ENCODE measurements around the gene DAD1.
A peak's percentile ranks its signal among the peaks of the same experiment; 100 is the strongest.

DAD1 gene

DNA sequence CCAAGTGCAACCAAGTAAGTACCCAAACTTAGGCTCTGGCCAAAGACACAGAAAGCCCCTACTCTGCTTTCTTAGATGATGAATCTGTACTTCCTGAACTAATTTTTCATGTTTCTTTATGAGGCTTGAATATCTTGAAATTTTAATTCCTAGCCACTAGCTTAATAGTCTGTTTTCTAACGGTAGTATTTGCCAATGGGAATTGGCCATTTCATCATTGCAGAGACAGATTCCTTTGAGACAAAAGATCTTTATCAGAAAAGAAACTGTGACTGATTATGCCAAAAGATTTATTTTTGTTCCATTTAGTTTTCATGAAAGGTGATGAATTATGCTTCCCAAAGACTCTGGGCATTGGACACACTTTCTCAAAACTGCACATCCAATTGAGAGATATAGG, 48.7 kb downstream of the DAD1 start:
- Histone ChIP-seq H3K9me3 (replicated peaks; ENCODE audit: low read length) (no peaks in the 10 kb centered on the region), H3K9ac (ENCODE audit: low read depth, low read length) (no peak overlapping the region), H3K27me3 (ENCODE audit: control insufficient read depth, insufficient read depth, low read length) (no peaks in the 10 kb centered on the region), H3K4me1 (ENCODE audit: control insufficient read depth, insufficient read depth, low read length) (peaks cover 16% of the 10 kb centered on the region), H3K36me3 (ENCODE audit: insufficient read depth, low read length) (no peaks in the 10 kb centered on the region), H3K4me3 (ENCODE audit: low read length) (no peak overlapping the region), H3K4me2 (ENCODE audit: low read length) (no peak overlapping the region)

DNA sequence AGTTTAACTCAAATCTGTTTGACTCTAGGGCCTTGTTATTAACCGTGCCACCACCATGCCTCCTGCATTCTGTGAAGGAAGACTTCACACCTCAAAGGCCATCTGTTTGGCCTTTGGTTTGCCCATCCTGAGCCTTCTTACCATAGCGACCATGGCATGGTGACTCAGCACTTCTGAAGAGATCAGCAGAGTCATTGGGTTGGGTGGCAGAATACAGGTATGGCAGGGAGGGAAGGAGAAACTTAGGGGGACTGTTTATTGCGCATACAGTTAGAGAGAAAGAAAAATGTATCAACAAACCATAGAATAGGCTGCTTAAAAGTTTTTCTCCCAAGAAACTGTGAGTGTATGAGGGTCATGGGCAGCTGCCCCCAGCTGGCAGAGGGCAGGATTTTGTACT, 49.2 kb downstream of the DAD1 start:
- Histone ChIP-seq H3K9ac (ENCODE audit: low read depth, low read length) (no peak overlapping the region), H3K27me3 (ENCODE audit: control insufficient read depth, insufficient read depth, low read length) (no peaks in the 10 kb centered on the region), H3K36me3 (ENCODE audit: insufficient read depth, low read length) (no peaks in the 10 kb centered on the region), H3K4me2 (ENCODE audit: low read length) (no peak overlapping the region), H3K9me3 (replicated peaks; ENCODE audit: low read length) (no peaks in the 10 kb centered on the region), H3K4me1 (ENCODE audit: control insufficient read depth, insufficient read depth, low read length) (peaks cover 16% of the 10 kb centered on the region), H3K4me3 (ENCODE audit: low read length) (no peak overlapping the region)

DNA sequence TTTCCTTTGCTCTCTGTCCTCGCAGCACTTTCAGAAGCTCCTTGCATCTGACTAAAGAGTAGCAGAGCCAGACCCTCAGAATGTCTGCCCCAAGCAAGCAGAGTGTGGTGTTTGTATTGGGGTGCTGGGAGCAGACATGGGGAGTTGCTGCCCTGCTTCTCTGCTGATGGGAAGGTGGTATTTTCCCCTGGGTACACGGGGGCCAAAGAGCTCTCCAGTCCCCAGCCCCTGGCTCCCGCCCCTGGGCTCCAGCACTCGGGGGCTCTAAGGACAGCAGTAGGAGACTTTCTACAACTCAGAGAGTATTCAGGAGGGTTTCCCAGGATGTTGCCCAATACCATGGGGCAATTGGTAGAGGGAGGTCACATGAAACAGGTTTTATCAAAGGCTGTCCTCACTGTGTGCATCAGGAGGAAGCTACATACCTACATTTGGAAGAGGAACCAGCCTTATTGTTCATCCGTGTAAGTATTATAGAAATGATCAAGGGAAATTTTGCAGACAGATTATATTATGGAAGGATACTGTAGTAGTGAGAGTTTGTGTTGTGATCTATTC, 50.3 kb downstream of the DAD1 start:
- Histone ChIP-seq H3K4me1 (ENCODE audit: control insufficient read depth, insufficient read depth, low read length) (peaks cover 16% of the 10 kb centered on the region), H3K9ac (ENCODE audit: low read depth, low read length) (no peak overlapping the region), H3K4me2 (ENCODE audit: low read length) (no peak overlapping the region), H3K4me3 (ENCODE audit: low read length) (no peak overlapping the region), H3K36me3 (ENCODE audit: insufficient read depth, low read length) (no peaks in the 10 kb centered on the region), H3K9me3 (replicated peaks; ENCODE audit: low read length) (no peaks in the 10 kb centered on the region), H3K27me3 (ENCODE audit: control insufficient read depth, insufficient read depth, low read length) (no peaks in the 10 kb centered on the region)

DNA sequence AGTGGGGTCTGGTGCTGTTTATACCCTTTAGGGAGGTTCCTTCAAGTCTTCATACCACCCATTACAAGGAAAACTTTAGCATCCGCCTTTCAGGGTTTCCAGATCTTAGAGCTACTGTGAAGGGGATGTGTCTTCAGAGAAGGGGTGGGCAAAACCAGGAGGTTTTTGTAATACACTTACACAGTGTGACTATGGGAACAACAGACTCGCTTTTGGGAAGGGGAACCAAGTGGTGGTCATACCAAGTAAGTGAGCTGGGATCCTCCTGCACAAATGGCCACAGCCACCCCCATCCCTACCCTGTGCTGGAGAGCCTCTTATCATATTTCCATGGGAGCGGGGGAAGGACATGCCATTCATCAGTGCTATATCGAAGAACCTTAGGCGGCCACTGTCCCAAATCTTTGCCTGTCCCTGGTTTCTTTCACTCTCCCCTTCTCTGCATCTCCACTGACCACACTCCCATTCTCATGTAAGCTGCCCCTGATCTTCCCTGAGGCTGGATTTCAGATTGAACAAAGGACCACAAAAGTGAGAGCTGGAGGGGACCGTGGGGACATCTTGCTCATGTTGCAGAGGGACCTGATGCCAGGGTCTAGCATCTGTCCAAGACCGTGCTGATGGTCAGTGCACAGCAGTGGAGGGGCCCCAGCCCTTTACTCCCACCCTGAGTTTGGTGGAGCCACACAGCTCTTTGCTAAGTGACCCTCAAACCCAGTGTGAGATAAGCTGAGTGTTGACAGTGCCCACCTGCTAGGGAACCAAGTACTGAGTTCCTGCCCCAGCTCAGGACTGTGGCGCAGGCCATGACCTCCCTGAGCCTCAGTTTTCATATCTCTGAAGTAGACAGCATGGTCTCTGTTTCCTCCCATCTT, 51.4 kb downstream of the DAD1 start:
- no peaks in the 10 kb centered on the region for H3K36me3 ChIP-seq (ENCODE audit: insufficient read depth, low read length)
- H3K27me3 ChIP-seq (ENCODE audit: control insufficient read depth, insufficient read depth, low read length) = no peaks in the 10 kb centered on the region
- peaks cover 23% of the 10 kb centered on the region for H3K4me1 ChIP-seq (ENCODE audit: control insufficient read depth, insufficient read depth, low read length)
- no peak overlapping the region for H3K4me3 ChIP-seq (ENCODE audit: low read length)
- no peak overlapping the region for H3K9ac ChIP-seq (ENCODE audit: low read depth, low read length)
- H3K4me2 ChIP-seq (ENCODE audit: low read length) = peak overlapping the region; percentile 68
- no peaks in the 10 kb centered on the region for H3K9me3 ChIP-seq (replicated peaks; ENCODE audit: low read length)

- H3K4me2 ChIP-seq (ENCODE audit: low read length) = peak overlapping the region; percentile 68
- no peaks in the 10 kb centered on the region for H3K9me3 ChIP-seq (replicated peaks; ENCODE audit: low read length)
- no peaks in the 10 kb centered on the region for H3K36me3 ChIP-seq (ENCODE audit: insufficient read depth, low read length)
- H3K4me1 ChIP-seq (ENCODE audit: control insufficient read depth, insufficient read depth, low read length) = peaks cover 28% of the 10 kb centered on the region
- no peak overlapping the region for H3K4me3 ChIP-seq (ENCODE audit: low read length)
- H3K27me3 ChIP-seq (ENCODE audit: control insufficient read depth, insufficient read depth, low read length) = no peaks in the 10 kb centered on the region
- H3K9ac ChIP-seq (ENCODE audit: low read depth, low read length) = no peak overlapping the region
These were observed 52.1 kb downstream of the DAD1 start for GRCh38 chr14:22536853-22537338.

DNA sequence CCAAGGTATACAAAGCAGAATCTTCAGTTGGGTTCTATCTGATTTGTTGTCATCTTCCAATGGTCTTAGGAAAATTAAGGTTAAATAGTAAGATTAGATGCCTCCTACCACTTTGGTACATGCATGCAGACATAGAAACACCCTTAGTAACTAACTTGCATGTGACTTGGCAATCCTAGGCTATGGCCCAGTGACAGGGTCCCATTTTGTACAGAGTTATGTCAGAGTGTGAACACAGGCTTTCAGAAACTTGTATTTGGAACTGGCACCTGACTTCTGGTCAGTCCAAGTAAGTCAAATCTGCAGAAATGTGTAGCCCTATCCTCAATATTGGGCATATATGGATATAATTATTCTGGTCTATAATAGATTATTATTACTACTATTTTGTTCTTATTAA, 53.1 kb downstream of the DAD1 start:
- Histone ChIP-seq H3K4me1 (ENCODE audit: control insufficient read depth, insufficient read depth, low read length) (peaks cover 28% of the 10 kb centered on the region), H3K4me2 (ENCODE audit: low read length) (no peak overlapping the region), H3K4me3 (ENCODE audit: low read length) (no peak overlapping the region), H3K27me3 (ENCODE audit: control insufficient read depth, insufficient read depth, low read length) (no peaks in the 10 kb centered on the region), H3K9ac (ENCODE audit: low read depth, low read length) (no peak overlapping the region), H3K36me3 (ENCODE audit: insufficient read depth, low read length) (no peaks in the 10 kb centered on the region), H3K9me3 (replicated peaks; ENCODE audit: low read length) (no peaks in the 10 kb centered on the region)

- Histone ChIP-seq H3K27me3 (ENCODE audit: control insufficient read depth, insufficient read depth, low read length) (no peaks in the 10 kb centered on the region), H3K4me1 (ENCODE audit: control insufficient read depth, insufficient read depth, low read length) (peaks cover 28% of the 10 kb centered on the region), H3K4me2 (ENCODE audit: low read length) (no peak overlapping the region), H3K4me3 (ENCODE audit: low read length) (no peak overlapping the region), H3K36me3 (ENCODE audit: insufficient read depth, low read length) (no peaks in the 10 kb centered on the region), H3K9ac (ENCODE audit: low read depth, low read length) (no peak overlapping the region), H3K9me3 (replicated peaks; ENCODE audit: low read length) (no peaks in the 10 kb centered on the region)
These were observed 53.9 kb downstream of the DAD1 start for GRCh38 chr14:22535126-22535525.

DNA sequence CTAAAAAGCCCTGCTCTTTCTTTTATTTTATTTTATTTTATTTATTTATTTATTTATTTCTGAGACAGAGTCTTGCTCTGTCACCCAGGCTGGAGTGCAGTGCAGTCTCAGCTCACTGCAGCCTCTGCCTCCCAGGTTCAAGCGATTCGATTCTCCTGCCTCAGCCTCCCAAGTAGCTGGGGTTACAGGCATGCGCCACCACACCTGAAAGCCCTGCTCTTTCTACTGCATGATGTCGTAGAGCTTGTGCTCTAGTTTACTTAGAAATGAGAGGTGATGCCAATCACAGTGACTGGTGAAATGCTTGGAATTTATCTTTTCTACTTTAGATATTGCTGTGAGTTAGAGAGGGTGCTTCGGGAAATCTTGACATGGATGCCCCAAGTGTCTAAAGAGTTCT, 54.5 kb downstream of the DAD1 start:
- Histone ChIP-seq H3K4me3 (ENCODE audit: low read length) (no peak overlapping the region), H3K27me3 (ENCODE audit: control insufficient read depth, insufficient read depth, low read length) (no peaks in the 10 kb centered on the region), H3K9ac (ENCODE audit: low read depth, low read length) (no peak overlapping the region), H3K4me1 (ENCODE audit: control insufficient read depth, insufficient read depth, low read length) (peaks cover 28% of the 10 kb centered on the region), H3K4me2 (ENCODE audit: low read length) (no peak overlapping the region), H3K36me3 (ENCODE audit: insufficient read depth, low read length) (no peaks in the 10 kb centered on the region), H3K9me3 (replicated peaks; ENCODE audit: low read length) (no peaks in the 10 kb centered on the region)

DNA sequence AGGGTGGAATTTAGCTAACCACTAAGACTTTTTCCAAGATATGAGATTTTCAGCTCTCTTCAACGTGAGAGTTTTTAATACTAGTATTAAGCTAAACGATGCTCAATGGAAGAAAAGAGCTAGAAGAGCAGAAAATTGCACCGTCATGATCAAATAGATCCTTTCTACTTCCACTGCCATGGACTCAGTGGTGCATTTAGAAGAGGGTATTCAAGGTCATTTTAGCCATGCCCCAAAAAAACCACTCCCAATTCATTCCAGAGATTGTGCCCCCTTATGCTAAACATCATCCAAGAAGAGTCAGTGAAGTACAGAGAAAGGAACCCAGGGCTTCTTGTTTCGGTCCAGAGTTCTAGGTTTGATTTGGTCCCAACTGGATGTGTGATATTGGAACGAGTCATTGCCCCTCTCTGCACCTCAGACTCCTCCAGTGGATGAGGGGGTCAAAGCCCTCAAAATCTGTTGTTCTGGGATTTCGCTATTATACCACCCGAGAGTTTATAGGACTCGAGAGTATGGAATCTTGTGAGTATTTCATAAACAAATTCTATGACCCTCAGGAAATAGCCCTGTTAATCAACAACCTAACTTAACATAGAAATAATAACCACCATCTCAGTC, 55.2 kb downstream of the DAD1 start:
- Histone ChIP-seq H3K4me1 (ENCODE audit: control insufficient read depth, insufficient read depth, low read length) (peaks cover 28% of the 10 kb centered on the region), H3K4me3 (ENCODE audit: low read length) (no peak overlapping the region), H3K4me2 (ENCODE audit: low read length) (no peak overlapping the region), H3K27me3 (ENCODE audit: control insufficient read depth, insufficient read depth, low read length) (no peaks in the 10 kb centered on the region), H3K9me3 (replicated peaks; ENCODE audit: low read length) (no peaks in the 10 kb centered on the region), H3K9ac (ENCODE audit: low read depth, low read length) (no peak overlapping the region), H3K36me3 (ENCODE audit: insufficient read depth, low read length) (no peaks in the 10 kb centered on the region)

DNA sequence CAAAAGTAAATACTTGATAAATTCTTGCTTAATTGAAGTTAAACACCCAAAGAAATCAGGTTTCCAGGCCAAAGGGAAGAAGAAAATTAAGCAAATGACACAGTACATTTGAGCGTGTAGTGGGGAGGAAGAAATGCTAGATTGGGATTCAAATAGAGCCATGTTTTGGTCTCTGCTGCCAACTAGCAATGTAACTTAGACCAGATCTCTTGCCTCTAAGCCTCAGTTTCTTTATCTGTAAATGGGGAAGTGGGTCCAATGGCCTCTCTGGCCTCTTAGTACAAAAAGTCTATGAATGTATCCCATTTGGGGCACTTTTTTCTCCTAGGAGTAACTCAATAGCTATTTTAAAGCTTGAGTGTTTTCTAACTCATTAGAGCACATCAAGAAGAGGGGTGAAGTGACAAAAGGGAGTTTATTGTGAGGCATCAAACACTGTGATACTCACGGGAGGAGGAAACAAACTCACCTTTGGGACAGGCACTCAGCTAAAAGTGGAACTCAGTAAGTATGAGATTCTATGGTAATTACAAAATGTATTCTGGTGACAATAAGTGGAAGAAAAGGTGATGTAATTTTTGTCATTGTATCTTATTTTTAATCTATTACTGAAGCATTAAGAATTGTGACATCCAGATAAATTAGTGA, 55.8 kb downstream of the DAD1 start:
- H3K4me2 ChIP-seq (ENCODE audit: low read length) = no peak overlapping the region
- peaks cover 28% of the 10 kb centered on the region for H3K4me1 ChIP-seq (ENCODE audit: control insufficient read depth, insufficient read depth, low read length)
- H3K27me3 ChIP-seq (ENCODE audit: control insufficient read depth, insufficient read depth, low read length) = no peaks in the 10 kb centered on the region
- no peaks in the 10 kb centered on the region for H3K36me3 ChIP-seq (ENCODE audit: insufficient read depth, low read length)
- H3K9me3 ChIP-seq (replicated peaks; ENCODE audit: low read length) = no peaks in the 10 kb centered on the region
- no peak overlapping the region for H3K9ac ChIP-seq (ENCODE audit: low read depth, low read length)
- H3K4me3 ChIP-seq (ENCODE audit: low read length) = no peak overlapping the region

- peaks cover 24% of the 10 kb centered on the region for H3K4me1 ChIP-seq (ENCODE audit: control insufficient read depth, insufficient read depth, low read length)
- no peak overlapping the region for H3K4me3 ChIP-seq (ENCODE audit: low read length)
- H3K9me3 ChIP-seq (replicated peaks; ENCODE audit: low read length) = no peaks in the 10 kb centered on the region
- no peaks in the 10 kb centered on the region for H3K27me3 ChIP-seq (ENCODE audit: control insufficient read depth, insufficient read depth, low read length)
- no peak overlapping the region for H3K4me2 ChIP-seq (ENCODE audit: low read length)
- H3K36me3 ChIP-seq (ENCODE audit: insufficient read depth, low read length) = no peaks in the 10 kb centered on the region
- no peak overlapping the region for H3K9ac ChIP-seq (ENCODE audit: low read depth, low read length)
These were observed 56.5 kb downstream of the DAD1 start for GRCh38 chr14:22532345-22533056.

Measured in skeletal muscle satellite cell (primary cell).